H9 (cell line): Measurements from ENCODE around the gene MGLL. TPM values are rescaled to one million over a fixed set of nuclear protein-coding genes. Genes with fewer than 3 reads are reported as not detected.

Experiments
- DNase-seq: peaks from one replicate; pipeline ENCODE4 v3.0.0-alpha.2; 2017
- H2AFZ ChIP-seq: one replicate; pipeline ENCODE4 v1.6.1; 2013; ENCODE audit warnings: mild to moderate bottlenecking, low read length, control low read depth, moderate library complexity
- H2AK5ac ChIP-seq: 2 replicates; pipeline ENCODE4 v1.6.1; 2013; ENCODE audit warnings: low read length, control low read depth, mixed read lengths; ENCODE audit not compliant: insufficient read length
- H2BK120ac ChIP-seq: one replicate; pipeline ENCODE4 v1.6.1; 2013; ENCODE audit warnings: low read depth, mild to moderate bottlenecking, low read length, control low read depth, inconsistent platforms; ENCODE audit not compliant: poor library complexity, severe bottlenecking
- H2BK12ac ChIP-seq: 2 replicates; pipeline ENCODE4 v1.6.1; 2013; ENCODE audit warnings: low read length, control low read depth, mixed read lengths, low read depth; ENCODE audit not compliant: insufficient read length
- H2BK15ac ChIP-seq: 2 replicates; pipeline ENCODE4 v1.6.1; 2013; ENCODE audit warnings: low read depth, low read length, control low read depth
- H2BK20ac ChIP-seq: one replicate; pipeline ENCODE4 v1.6.1; 2013; ENCODE audit warnings: low read depth, mild to moderate bottlenecking, low read length, control low read depth, inconsistent platforms; ENCODE audit not compliant: poor library complexity, severe bottlenecking
- H2BK5ac ChIP-seq: 2 replicates; pipeline ENCODE4 v1.6.1; 2013; ENCODE audit warnings: low read length, control low read depth, mixed read lengths; ENCODE audit not compliant: insufficient read length
- H3K14ac ChIP-seq: 2 replicates; pipeline ENCODE4 v1.6.1; 2013; ENCODE audit warnings: low read length, control low read depth; ENCODE audit not compliant: insufficient read depth
- H3K18ac ChIP-seq: 2 replicates; pipeline ENCODE4 v1.6.1; 2013; ENCODE audit warnings: low read depth, mild to moderate bottlenecking, mixed read lengths, low read length, control low read depth; ENCODE audit not compliant: insufficient read length
- H3K23ac ChIP-seq: 2 replicates; pipeline ENCODE4 v1.6.1; 2013; ENCODE audit warnings: low read length, control low read depth, mixed read lengths, low read depth; ENCODE audit not compliant: insufficient read length
- H3K23me2 ChIP-seq: 2 replicates; pipeline ENCODE4 v1.6.1; 2013; ENCODE audit warnings: low read depth, mild to moderate bottlenecking, mixed read lengths, low read length, control low read depth; ENCODE audit not compliant: insufficient read length, poor library complexity, severe bottlenecking
- H3K27ac ChIP-seq: 2 replicates; pipeline ENCODE4 v1.5.1; 2013; ENCODE audit warnings: low read length, control low read depth, mixed read lengths, low read depth; ENCODE audit not compliant: insufficient read length
- H3K27me3 ChIP-seq: 2 replicates; pipeline ENCODE4 v1.6.1; 2013; ENCODE audit warnings: low read length, control low read depth, inconsistent platforms; ENCODE audit not compliant: insufficient read depth
- H3K4ac ChIP-seq: 2 replicates; pipeline ENCODE4 v1.6.1; 2013; ENCODE audit warnings: low read depth, mild to moderate bottlenecking, control low read depth, inconsistent platforms, low read length, moderate library complexity
- H3K4me1 ChIP-seq: 2 replicates; pipeline ENCODE4 v1.6.1; 2013; ENCODE audit warnings: low read length, control low read depth, inconsistent platforms; ENCODE audit not compliant: insufficient read depth
- H3K4me2 ChIP-seq: 2 replicates; pipeline ENCODE4 v1.6.1; 2013; ENCODE audit warnings: low read length, control low read depth, mixed read lengths; ENCODE audit not compliant: insufficient read length, insufficient read depth
- H3K56ac ChIP-seq: 2 replicates; pipeline ENCODE4 v1.6.1; 2013; ENCODE audit warnings: low read depth, mild to moderate bottlenecking, mixed read lengths, low read length, control low read depth; ENCODE audit not compliant: insufficient read length
- H3K79me1 ChIP-seq: 2 replicates; pipeline ENCODE4 v1.6.1; 2013; ENCODE audit warnings: low read depth, mild to moderate bottlenecking, moderate library complexity, low read length, control low read depth, inconsistent platforms; ENCODE audit not compliant: insufficient read depth, poor library complexity, severe bottlenecking
- H3K79me2 ChIP-seq: 2 replicates; pipeline ENCODE4 v1.6.1; 2013; ENCODE audit warnings: low read length, control low read depth, inconsistent platforms; ENCODE audit not compliant: insufficient read depth
- H3K9ac ChIP-seq: 2 replicates; pipeline ENCODE4 v1.6.1; 2013; ENCODE audit warnings: low read length, control low read depth, mixed read lengths; ENCODE audit not compliant: insufficient read length; ENCODE audit errors: extremely low read depth
- H3K9me3 ChIP-seq: one replicate; pipeline ENCODE4 v1.6.1; 2013; ENCODE audit warnings: low read depth, low read length, inconsistent platforms; ENCODE audit not compliant: control insufficient read depth
- H3T11ph ChIP-seq: one replicate; pipeline ENCODE4 v1.6.1; 2013; ENCODE audit warnings: mild to moderate bottlenecking, low read length, control low read depth, inconsistent platforms
- H4K20me1 ChIP-seq: one replicate; pipeline ENCODE4 v1.6.1; 2013; ENCODE audit not compliant: control insufficient read depth, insufficient read length, insufficient read depth
- H4K5ac ChIP-seq: 2 replicates; pipeline ENCODE4 v1.6.1; 2013; ENCODE audit warnings: low read depth, mild to moderate bottlenecking, mixed read lengths, low read length, control low read depth; ENCODE audit not compliant: insufficient read length
- H4K8ac ChIP-seq: replicated peaks from 2 replicates; pipeline ENCODE4 v1.6.1; 2013; ENCODE audit warnings: low read length, control low read depth, mixed read lengths, low read depth; ENCODE audit not compliant: insufficient read length
- H4K91ac ChIP-seq: 2 replicates; pipeline ENCODE4 v1.6.1; 2013; ENCODE audit warnings: low read depth, mild to moderate bottlenecking, moderate library complexity, mixed read lengths, low read length, control low read depth; ENCODE audit not compliant: insufficient read length
- H3K27ac Mint-ChIP-seq, 3 experiments: 2 replicates in 2 of 3; 3 replicates in 1 of 3; pipeline ENCODE4 v1.8.0; 2020 to 2021; ENCODE audit warnings: mixed read lengths in 3 of 3, mild to moderate bottlenecking in 1 of 3, moderate library complexity in 1 of 3
- H3K27me3 Mint-ChIP-seq: 2 replicates; pipeline ENCODE4 v1.8.0; 2021; ENCODE audit warnings: low read depth, mild to moderate bottlenecking, moderate library complexity, mixed read lengths
- H3K36me3 Mint-ChIP-seq, 3 experiments: 2 replicates in 2 of 3; 3 replicates in 1 of 3; pipeline ENCODE4 v1.8.0; 2020 to 2021; ENCODE audit warnings: low read depth in 3 of 3, mixed read lengths in 3 of 3; ENCODE audit not compliant: insufficient read depth in 1 of 3
- H3K4me1 Mint-ChIP-seq, 2 experiments: 2 replicates each; pipeline ENCODE4 v1.8.0; 2020; ENCODE audit warnings: mixed read lengths in 2 of 2
- H3K4me3 Mint-ChIP-seq, 2 experiments: 2 replicates in 1 of 2; 3 replicates in 1 of 2; pipeline ENCODE4 v1.8.0; 2020 to 2021; ENCODE audit warnings: mild to moderate bottlenecking in 2 of 2, mixed read lengths in 2 of 2, moderate library complexity in 1 of 2
- H3K9me3 Mint-ChIP-seq, 2 experiments: 2 replicates in 1 of 2; 3 replicates in 1 of 2; pipeline ENCODE4 v1.8.0; 2020; ENCODE audit warnings: mild to moderate bottlenecking in 2 of 2, mixed read lengths in 2 of 2, moderate library complexity in 1 of 2
- CTCF ChIP-seq: fragments of 200-600 bp; sonication (generic); conservative IDR thresholded peaks from 3 replicates; pipeline ENCODE4 v1.8.0; 2021; ENCODE audit warnings: antibody characterized with exemption, mild to moderate bottlenecking
- WGBS: extraction: QIAGEN DNeasy Blood & Tissue Kit; methylation state at CpG from one replicate; pipeline ENCODE4 v1.1.7; 2013; ENCODE audit warnings: missing lambda C conversion rate, low lambda C conversion rate, mixed read lengths; ENCODE audit not compliant: insufficient read length; ENCODE audit errors: extremely low coverage; 5-methylcytosine and 5-hydroxymethylcytosine counted together
- total RNA-seq: library from RNA; stranded (reverse); gene quantifications from 2 replicates; pipeline ENCODE4 v1.2.1, GENCODE V29; 2021

The MGLL gene
- total RNA-seq, 1 experiment from 2014 or later = 0.11 TPM

DNA sequence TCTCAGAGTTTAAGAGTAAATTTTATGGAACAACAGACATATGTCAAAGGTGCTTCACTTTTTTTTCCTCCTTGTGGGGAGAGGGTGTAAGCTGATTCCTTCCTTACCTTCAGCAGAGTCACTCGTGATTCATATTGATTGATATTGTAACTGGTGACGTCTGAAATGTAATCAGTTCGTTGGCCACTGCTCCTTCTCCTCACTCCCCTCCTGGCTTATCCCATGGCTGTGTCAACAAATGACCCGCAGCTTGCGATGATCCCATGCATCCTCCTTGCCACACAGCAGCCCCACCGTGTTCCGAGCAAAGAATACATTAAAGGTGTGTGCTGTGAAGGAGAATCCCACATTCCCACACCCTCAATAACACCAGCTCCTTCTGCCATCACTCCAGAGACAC is 7.3 kb downstream of the MGLL start:
- H3K23me2 ChIP-seq = no peaks in the 10 kb centered on the region
- H4K5ac ChIP-seq = no peak overlapping the region
- Mint-ChIP-seq H3K4me3 (no peak overlapping the region), H3K36me3 (no peaks in the 10 kb centered on the region; a peak in 2 of 7 replicates), H3K9me3 (peaks cover 0 to 2% of the 10 kb centered on the region in 2 experiments; a peak in 1 of 5 replicates), H3K27ac (no peak overlapping the region), H3K4me1 (peaks cover 5 to 8% of the 10 kb centered on the region in 2 experiments), H3K27me3 (peaks cover 29% of the 10 kb centered on the region)
- no peak for DNase-seq
- H4K91ac ChIP-seq = no peak overlapping the region
- TF ChIP-seq CTCF = no peak
- H2AK5ac ChIP-seq = no peak overlapping the region
- H3K14ac ChIP-seq = no peak overlapping the region
- H2BK120ac ChIP-seq = no peak overlapping the region
- H3K27me3 ChIP-seq = no peaks in the 10 kb centered on the region
- no peak overlapping the region for H2BK12ac ChIP-seq
- no peak overlapping the region for H3K4me2 ChIP-seq
- H2AFZ ChIP-seq = no peak overlapping the region
- no peaks in the 10 kb centered on the region for H3K79me2 ChIP-seq
- H4K8ac ChIP-seq = no peak overlapping the region
- no peak overlapping the region for H2BK20ac ChIP-seq
- H3K4ac ChIP-seq = no peak overlapping the region
- H3K9me3 ChIP-seq = no peaks in the 10 kb centered on the region
- no peak overlapping the region for H3K23ac ChIP-seq
- H2BK5ac ChIP-seq = no peak overlapping the region
- WGBS = no CpG with 5 or more reads among the region's 7 CpGs
- no peaks in the 10 kb centered on the region for H3K79me1 ChIP-seq
- no peaks in the 10 kb centered on the region for H3K4me1 ChIP-seq
- H4K20me1 ChIP-seq = no peaks in the 10 kb centered on the region
- no peak overlapping the region for H3K18ac ChIP-seq
- no peak overlapping the region for H3K27ac ChIP-seq
- no peak overlapping the region for H3K9ac ChIP-seq
- no peak overlapping the region for H2BK15ac ChIP-seq
- H3T11ph ChIP-seq = no peak overlapping the region
- no peak overlapping the region for H3K56ac ChIP-seq
